Ascending aorta (tissue), 2 donors: ENCODE measurements around the gene ELF4. TPM values are rescaled to one million over a fixed set of nuclear protein-coding genes. Genes with fewer than 3 reads are reported as not detected.

Source experiments
- DNase-seq, 2 donors: peaks; one replicate each; pipeline ENCODE4 v3.0.0-alpha.2; 2019; ENCODE audit warnings: low spot score in 2 of 2
- H3K27ac ChIP-seq, 2 donors: fragments of 200-600 bp; sonication (generic); one replicate each; pipeline ENCODE4 v1.5.1; 2016 to 2017; ENCODE audit warnings: mild to moderate bottlenecking in 1 of 2
- H3K27me3 ChIP-seq: fragments of 200-600 bp; sonication (generic); one replicate; pipeline ENCODE4 v1.5.1; 2017
- H3K36me3 ChIP-seq, 2 donors: fragments of 200-600 bp; sonication (generic); one replicate each; pipeline ENCODE4 v1.5.1; 2016
- H3K4me1 ChIP-seq, 2 donors: fragments of 200-600 bp; sonication (generic); one replicate each; pipeline ENCODE4 v1.5.1; 2016 to 2017; ENCODE audit warnings: mild to moderate bottlenecking in 1 of 2
- H3K4me3 ChIP-seq, 2 donors: fragments of 200-600 bp; sonication (generic); one replicate each; pipeline ENCODE4 v1.5.1; 2016 to 2017; ENCODE audit warnings: mild to moderate bottlenecking in 1 of 2
- H3K9me3 ChIP-seq, 2 donors: fragments of 200-600 bp; sonication (generic); one replicate each; pipeline ENCODE4 v1.5.1; 2016
- CTCF ChIP-seq, 3 experiments: fragments of 200-600 bp in 2 of 3; fragments of 450-650 bp in 1 of 3; sonication (generic) in 2 of 3; IDR thresholded peaks; one replicate each; pipeline ENCODE4 v1.5.1; 2016 to 2019; ENCODE audit warnings: antibody characterized with exemption in 3 of 3, mild to moderate bottlenecking in 1 of 3, moderate library complexity in 1 of 3
- intact Hi-C: fragments of 100-400 bp; cut with DNase I; formaldehyde crosslinking; loops from one replicate; pipeline ENCODE4 v1.15.1; 2023
- total RNA-seq: library from RNA; depleted of rRNA; stranded (reverse); fragments of >200 nt; gene quantifications from one replicate; pipeline ENCODE4 v1.1.0, GENCODE V29; 2016

The ELF4 gene
- total RNA-seq, 1 donor from 2014 or later: 25.7 TPM

DNA sequence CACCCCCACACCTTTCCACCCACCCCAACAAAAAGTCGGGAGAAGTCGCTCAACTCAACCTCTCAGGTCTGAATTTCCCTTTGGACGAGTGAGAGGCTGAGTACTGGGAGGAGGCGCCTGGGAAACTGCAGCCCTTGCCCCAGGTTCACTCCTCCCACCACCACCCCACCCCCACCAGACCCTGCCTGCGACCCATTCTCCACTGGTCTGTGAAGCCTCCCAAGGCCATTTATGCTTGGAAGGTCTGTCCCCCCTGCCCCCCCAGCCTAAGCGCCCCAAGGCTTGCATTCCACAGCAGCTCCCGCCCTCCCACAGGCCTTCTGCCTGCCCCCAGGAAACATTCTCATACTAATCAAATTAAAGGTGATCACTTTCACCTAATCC, 27.2 kb downstream of the ELF4 start:
- no peaks in the 10 kb centered on the region for H3K27me3 ChIP-seq
- peaks cover 0 to 6% of the 10 kb centered on the region in 2 donors for H3K4me1 ChIP-seq
- intact Hi-C loops: loop anchor here (5.0 kb wide), 1 partner anchor 89 kb away; the partner anchor contains the start of gene RAB33A
- no peaks in the 10 kb centered on the region for H3K36me3 ChIP-seq
- no peaks in the 10 kb centered on the region for H3K9me3 ChIP-seq
- TF ChIP-seq CTCF (IDR thresholded peaks at IDR 0.05): no peak
- no peak for DNase-seq
- H3K27ac ChIP-seq: peak overlapping the region; percentile 19 to 31
- H3K4me3 ChIP-seq: no peak overlapping the region

- Histone ChIP-seq H3K4me3 (no peak overlapping the region), H3K36me3 (no peaks in the 10 kb centered on the region), H3K4me1 (peaks cover 0 to 6% of the 10 kb centered on the region in 2 donors), H3K27ac (peak overlapping the region; percentile 31 to 72), H3K27me3 (no peaks in the 10 kb centered on the region), H3K9me3 (no peaks in the 10 kb centered on the region)
- no peak for DNase-seq
- intact Hi-C loops: loop anchor here (5.0 kb wide), 1 partner anchor 90 kb away; the partner anchor contains the start of gene RAB33A
- TF ChIP-seq CTCF (IDR thresholded peaks at IDR 0.05): peak in 1 of 3 experiments; percentile 9
These were observed 27.8 kb downstream of the ELF4 start for GRCh38 chrX:130082244-130083106.

DNA sequence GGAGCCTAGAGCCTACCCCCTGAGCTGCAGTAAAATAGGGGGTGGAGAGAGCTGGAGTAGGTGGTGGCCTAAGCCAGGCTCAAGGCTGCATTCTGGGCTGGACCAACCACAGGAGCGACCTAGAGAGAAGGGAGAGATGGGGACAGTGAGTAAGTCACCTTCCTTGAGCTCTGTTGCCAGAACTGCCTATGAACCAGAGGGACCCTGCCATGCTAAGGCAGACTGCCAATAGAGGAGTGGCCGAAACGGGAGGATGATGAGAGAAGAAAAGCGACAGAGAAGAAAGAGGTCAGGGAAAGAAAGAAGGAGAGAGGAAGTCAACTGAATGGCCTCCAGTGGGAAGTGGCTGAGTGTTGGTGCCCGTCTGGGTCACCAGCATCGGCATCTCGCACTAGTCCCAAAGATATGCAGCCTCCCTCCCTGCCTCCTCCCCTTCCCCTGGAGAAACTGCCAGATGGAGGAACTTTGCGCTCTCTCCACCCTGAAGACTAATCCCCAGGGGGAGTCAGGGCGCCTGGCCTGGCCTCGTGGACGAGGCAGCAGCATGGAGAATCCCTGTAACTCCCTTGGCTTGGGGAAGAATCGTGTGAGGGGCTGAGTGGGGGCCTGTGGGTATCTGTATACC, 28.8 kb downstream of the ELF4 start:
- Histone ChIP-seq H3K27me3 (no peaks in the 10 kb centered on the region), H3K9me3 (no peaks in the 10 kb centered on the region), H3K4me3 (no peak overlapping the region), H3K27ac (peak overlapping the region; percentile 31 to 72), H3K36me3 (no peaks in the 10 kb centered on the region), H3K4me1 (peaks cover 0 to 6% of the 10 kb centered on the region in 2 donors)
- intact Hi-C loops: loop anchor here (1.0 to 5.0 kb wide), 2 partner anchors 39 to 91 kb away; partner anchors contain the start of gene RAB33A
- TF ChIP-seq CTCF (IDR thresholded peaks at IDR 0.05): no peak
- DNase-seq: no peak

DNA sequence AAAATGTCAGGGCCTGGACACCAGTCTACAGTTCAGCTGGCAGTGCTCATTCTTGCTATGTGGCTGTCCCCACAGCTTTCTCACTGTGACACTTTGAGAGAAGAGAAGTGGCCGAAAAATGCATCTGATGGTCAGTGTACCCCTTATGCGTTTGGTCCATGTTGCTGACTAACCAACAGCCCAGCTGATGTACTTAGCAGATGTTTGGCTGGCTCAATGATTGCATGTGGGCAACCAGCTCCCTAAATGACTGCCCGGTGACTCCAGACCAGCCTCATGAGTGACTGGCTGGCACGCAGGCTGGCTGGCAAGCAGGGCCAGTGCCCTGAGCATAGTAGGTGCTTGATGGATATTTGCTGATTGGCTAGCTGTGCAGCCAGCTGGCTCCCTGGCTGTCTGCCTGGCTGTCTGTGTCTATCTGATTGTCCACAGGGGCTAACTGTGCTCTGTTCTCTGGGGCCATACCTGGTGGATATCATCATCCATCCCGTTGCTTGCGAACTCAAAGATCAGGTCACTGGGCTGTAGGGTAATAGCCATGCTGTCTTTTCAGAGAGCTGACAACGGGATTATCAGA, 29.4 kb downstream of the ELF4 start:
- Histone ChIP-seq H3K27me3 (no peaks in the 10 kb centered on the region), H3K27ac (peak overlapping the region; percentile 28 to 72), H3K9me3 (no peaks in the 10 kb centered on the region), H3K36me3 (no peaks in the 10 kb centered on the region), H3K4me1 (peaks cover 0 to 6% of the 10 kb centered on the region in 2 donors), H3K4me3 (no peak overlapping the region)
- no peak for DNase-seq
- no peak for TF ChIP-seq CTCF (IDR thresholded peaks at IDR 0.05)
- intact Hi-C loops: loop anchor here (1.0 to 5.0 kb wide), 3 partner anchors 39 to 111 kb away; partner anchors contain the start of gene RAB33A

- Histone ChIP-seq H3K4me3 (no peak overlapping the region), H3K9me3 (no peaks in the 10 kb centered on the region), H3K4me1 (peaks cover 0 to 6% of the 10 kb centered on the region in 2 donors), H3K36me3 (no peaks in the 10 kb centered on the region), H3K27ac (no peak overlapping the region), H3K27me3 (no peaks in the 10 kb centered on the region)
- no peak for DNase-seq
- intact Hi-C loops: loop anchor here (1.0 to 5.0 kb wide), 2 partner anchors 92 to 112 kb away; partner anchors contain the start of gene RAB33A
- peak; percentile 53 to 71 (median 58) for TF ChIP-seq CTCF (IDR thresholded peaks at IDR 0.05)
These were observed 30.4 kb downstream of the ELF4 start for GRCh38 chrX:130079824-130080406.
